Loucy (cell line): Measurements from ENCODE around the gene SUCLG2.

Experiments
- H2AFZ ChIP-seq: fragments of 200-600 bp; sonication (generic); 2 replicates; pipeline ENCODE4 v1.6.0; 2016; ENCODE audit warnings: antibody characterized with exemption, mild to moderate bottlenecking, low read length, moderate library complexity
- H3F3A ChIP-seq: fragments of 200-600 bp; 2 replicates; pipeline ENCODE4 v1.6.0; 2016; ENCODE audit warnings: antibody characterized with exemption, low read depth, mild to moderate bottlenecking
- H3K27me3 ChIP-seq: fragments of 200-600 bp; sonication (generic); 2 replicates; pipeline ENCODE4 v1.6.1; 2014; ENCODE audit warnings: low read length, mild to moderate bottlenecking; ENCODE audit not compliant: insufficient read depth, poor library complexity, severe bottlenecking
- H3K36me3 ChIP-seq: fragments of 200-600 bp; sonication (generic); 2 replicates; pipeline ENCODE4 v1.6.1; 2016; ENCODE audit warnings: low read length; ENCODE audit not compliant: insufficient read depth
- H3K4me1 ChIP-seq: fragments of 200-600 bp; sonication (generic); 2 replicates; pipeline ENCODE4 v1.5.1; 2014; ENCODE audit warnings: low read length, mild to moderate bottlenecking; ENCODE audit not compliant: insufficient read depth, poor library complexity, severe bottlenecking
- H3K4me2 ChIP-seq: fragments of 200-600 bp; sonication (generic); 2 replicates; pipeline ENCODE4 v1.6.0; 2014; ENCODE audit warnings: antibody characterized with exemption, low read length, low read depth, mild to moderate bottlenecking; ENCODE audit not compliant: poor library complexity, severe bottlenecking
- H3K4me3 ChIP-seq: fragments of 200-600 bp; sonication (generic); 2 replicates; pipeline ENCODE4 v1.5.1; 2014; ENCODE audit warnings: low read length, mild to moderate bottlenecking, mixed read lengths; ENCODE audit not compliant: poor library complexity, severe bottlenecking
- H3K79me2 ChIP-seq: fragments of 200-600 bp; sonication (generic); 2 replicates; pipeline ENCODE4 v1.6.1; 2014; ENCODE audit warnings: low read length; ENCODE audit not compliant: insufficient read depth
- H3K9ac ChIP-seq: fragments of 200-600 bp; sonication (generic); 2 replicates; pipeline ENCODE4 v1.6.0; 2014; ENCODE audit warnings: mild to moderate bottlenecking, low read depth, low read length, moderate library complexity; ENCODE audit not compliant: poor library complexity, severe bottlenecking
- H3K9me2 ChIP-seq: fragments of 200-600 bp; sonication (generic); replicated peaks from 2 replicates; pipeline ENCODE4 v1.6.1; 2016; ENCODE audit warnings: low read depth, low read length, mixed read lengths
- H3K9me3 ChIP-seq: fragments of 200-600 bp; sonication (generic); 2 replicates; pipeline ENCODE4 v1.6.1; 2014; ENCODE audit warnings: mild to moderate bottlenecking, antibody characterized with exemption, low read length, low read depth; ENCODE audit not compliant: insufficient read depth
- H4K20me1 ChIP-seq: fragments of 200-600 bp; sonication (generic); 2 replicates; pipeline ENCODE4 v1.6.0; 2014; ENCODE audit warnings: antibody characterized with exemption, low read length, mild to moderate bottlenecking; ENCODE audit not compliant: insufficient read depth, poor library complexity, severe bottlenecking
- CTCF ChIP-seq: fragments of 200-600 bp; sonication (generic); conservative IDR thresholded peaks from 2 replicates; pipeline ENCODE4 v1.5.1; 2014; ENCODE audit warnings: mild to moderate bottlenecking, antibody characterized with exemption, low read length
- EZH2phosphoT487 ChIP-seq: fragments of 200-600 bp; IDR thresholded peaks from 2 replicates; pipeline ENCODE4 v1.6.1; 2018; ENCODE audit warnings: antibody characterized with exemption, mild to moderate bottlenecking, moderate library complexity, borderline replicate concordance

The SUCLG2 gene

GRCh38 chr3:67474311-67474710, 180.1 kb downstream of the SUCLG2 start:
- Histone ChIP-seq H3F3A (no peaks in the 10 kb centered on the region), H3K9me3 (no peaks in the 10 kb centered on the region), H3K4me1 (no peaks in the 10 kb centered on the region), H3K9me2 (no peaks in the 10 kb centered on the region), H3K79me2 (no peaks in the 10 kb centered on the region), H2AFZ (no peak overlapping the region), H3K4me3 (no peak overlapping the region), H3K27me3 (no peaks in the 10 kb centered on the region), H4K20me1 (no peaks in the 10 kb centered on the region), H3K9ac (no peak overlapping the region), H3K36me3 (no peaks in the 10 kb centered on the region), H3K4me2 (no peak overlapping the region)
- no peak for TF ChIP-seq EZH2phosphoT487
- TF ChIP-seq CTCF = no peak

- Histone ChIP-seq H3K27me3 (no peaks in the 10 kb centered on the region), H3K9me3 (no peaks in the 10 kb centered on the region), H3K79me2 (no peaks in the 10 kb centered on the region), H3K4me2 (no peak overlapping the region), H3F3A (no peaks in the 10 kb centered on the region), H4K20me1 (no peaks in the 10 kb centered on the region), H3K36me3 (no peaks in the 10 kb centered on the region), H2AFZ (no peak overlapping the region), H3K9ac (no peak overlapping the region), H3K4me3 (no peak overlapping the region), H3K9me2 (no peaks in the 10 kb centered on the region), H3K4me1 (no peaks in the 10 kb centered on the region)
- TF ChIP-seq CTCF (no peak), EZH2phosphoT487 (no peak)
These were observed 181.7 kb downstream of the SUCLG2 start for GRCh38 chr3:67472674-67473201.

GRCh38 chr3:67470207-67470606, 184.2 kb downstream of the SUCLG2 start:
- Histone ChIP-seq H3K36me3 (no peaks in the 10 kb centered on the region), H3K4me3 (no peak overlapping the region), H2AFZ (no peak overlapping the region), H4K20me1 (no peaks in the 10 kb centered on the region), H3K79me2 (no peaks in the 10 kb centered on the region), H3K9me2 (no peaks in the 10 kb centered on the region), H3K4me1 (no peaks in the 10 kb centered on the region), H3K9ac (no peak overlapping the region), H3K4me2 (no peak overlapping the region), H3K9me3 (no peaks in the 10 kb centered on the region), H3K27me3 (no peaks in the 10 kb centered on the region), H3F3A (no peaks in the 10 kb centered on the region)
- no peak for TF ChIP-seq CTCF
- no peak for TF ChIP-seq EZH2phosphoT487
